Spleen (tissue), 11 donors: Measurements from ENCODE around the gene UGT1A4. TPM values are rescaled to one million over a fixed set of nuclear protein-coding genes. Genes with fewer than 3 reads are reported as not detected.
A peak's percentile ranks its signal among the peaks of the same experiment; 100 is the strongest.

Experiments
- DNase-seq: peaks from one replicate; pipeline ENCODE4 v3.0.0-alpha.2; 2020
- H3K27ac ChIP-seq, 8 donors: fragments of 200-600 bp; sonication (generic) in 7 of 8; 1 replicate in 4 of 8; 2 replicates in 4 of 8; pipeline versions ENCODE4 v1.5.0 to v1.8.0; 2016 to 2021; ENCODE audit warnings: inconsistent platforms in 4 of 8, mild to moderate bottlenecking in 4 of 8, moderate library complexity in 1 of 8
- H3K27me3 ChIP-seq, 7 donors: fragments of 200-600 bp; sonication (generic) in 6 of 7; replicated peaks in 1 of 7; 1 replicate in 4 of 7; 2 replicates in 3 of 7; pipeline versions ENCODE4 v1.5.0 to v1.8.0; 2016 to 2021; ENCODE audit warnings: inconsistent platforms in 3 of 7, mild to moderate bottlenecking in 1 of 7
- H3K36me3 ChIP-seq, 6 donors: fragments of 200-600 bp; sonication (generic) in 5 of 6; 1 replicate in 4 of 6; 2 replicates in 2 of 6; pipeline versions ENCODE4 v1.5.0 to v1.8.0; 2016 to 2021; ENCODE audit warnings: inconsistent platforms in 2 of 6
- H3K4me1 ChIP-seq, 6 donors: fragments of 200-600 bp; sonication (generic) in 5 of 6; 1 replicate in 3 of 6; 2 replicates in 3 of 6; pipeline versions ENCODE4 v1.5.0 to v1.8.0; 2016 to 2021; ENCODE audit warnings: inconsistent platforms in 3 of 6
- H3K4me3 ChIP-seq, 8 donors: fragments of 200-600 bp; sonication (generic) in 7 of 8; 1 replicate in 4 of 8; 2 replicates in 4 of 8; pipeline versions ENCODE4 v1.5.0 to v1.8.0; 2016 to 2021; ENCODE audit warnings: inconsistent platforms in 4 of 8, mild to moderate bottlenecking in 4 of 8, moderate library complexity in 2 of 8
- H3K9me3 ChIP-seq, 8 donors: fragments of 200-600 bp; sonication (generic) in 7 of 8; 1 replicate in 4 of 8; 2 replicates in 4 of 8; pipeline versions ENCODE4 v1.5.0 to v1.8.0; 2016 to 2021; ENCODE audit warnings: inconsistent platforms in 4 of 8
- CTCF ChIP-seq, 11 experiments: fragments of 200-600 bp in 7 of 11; fragments of 450-650 bp in 4 of 11; sonication (generic) in 4 of 11; IDR thresholded peaks in 8 of 11; conservative IDR thresholded peaks in 3 of 11; 1 replicate in 7 of 11; 2 replicates in 4 of 11; pipeline versions ENCODE4 v1.4.0 to v1.8.0; 2016 to 2021; ENCODE audit warnings: antibody characterized with exemption in 11 of 11, inconsistent platforms in 4 of 11, mild to moderate bottlenecking in 1 of 11
- POLR2A ChIP-seq, 3 donors: fragments of 450-650 bp; IDR thresholded peaks; one replicate each; pipeline ENCODE4 v1.5.1; 2017; ENCODE audit warnings: antibody characterized with exemption in 3 of 3, mild to moderate bottlenecking in 1 of 3
- POLR2AphosphoS5 ChIP-seq, 3 donors: sonication (generic); formaldehyde crosslinking; IDR thresholded peaks; one replicate each; pipeline ENCODE4 v1.5.1; 2017; ENCODE audit warnings: antibody characterized with exemption in 3 of 3
- WGBS, 5 donors: extraction: QIAGEN DNeasy Blood & Tissue Kit in 3 of 5; methylation state at CpG; one replicate each; pipeline versions ENCODE4 v1.1.5 to v1.1.7; 2013 to 2018; 5-methylcytosine and 5-hydroxymethylcytosine counted together
- intact Hi-C: fragments of 100-400 bp; cut with DNase I; formaldehyde crosslinking; loops from one replicate; pipeline ENCODE4 v1.15.0; 2023; ENCODE audit warnings: low total_unique reads
- polyA plus RNA-seq, 3 donors: library from polyadenylated mRNA; stranded (reverse); fragments of 200-250 nt; gene quantifications; one replicate each; pipeline ENCODE4 v1.2.1, GENCODE V29; 2013
- total RNA-seq, 7 donors: library from RNA; depleted of rRNA in 3 of 7; stranded (reverse); fragments of >200 nt in 3 of 7; fragmentation: NEBNext Ultra II Directional in 4 of 7; extraction: Animal tissue kit (Norgen Biotek cat#: 25700) in 4 of 7; gene quantifications; one replicate each; pipeline versions ENCODE4 v1.1.0 to v1.2.1, GENCODE V29; 2016 to 2021
- donor health status: healthy with polysubstance abuse.
- donor health status: DM: no; HTN: no; CAD: no; lungs with moderate emphysema.
- donor health status: DM: no; HTN: no; CAD: no.
- donor health status: Bipolar disorder and iron deficiency.
- donor health status: healthy.
- donor health status: DM: no; HTN: no; CAD: no.
- donor health status: DM: yes; HTN: yes; CAD: no.

UGT1A4 gene
- total and polyA plus RNA-seq, 10 donors = not detected

DNA sequence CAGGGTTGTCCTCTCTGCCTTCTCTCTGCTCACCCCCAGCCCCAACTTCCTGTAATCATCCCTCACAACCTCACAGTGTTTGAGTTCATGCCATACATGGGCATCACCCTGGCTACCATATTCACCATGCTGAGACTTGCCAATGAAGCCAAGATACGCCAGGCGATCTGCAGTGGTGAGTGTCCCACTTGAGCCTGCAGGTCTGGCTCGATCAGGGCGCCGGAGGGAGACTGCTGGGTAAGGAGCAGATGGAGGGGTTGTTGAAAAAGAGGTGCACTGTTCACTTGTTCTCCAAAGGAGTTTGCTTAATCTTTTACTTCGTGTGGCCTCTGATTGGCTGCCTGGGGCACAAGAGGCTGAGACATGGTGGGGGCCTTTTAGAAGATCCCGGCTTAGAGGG lies 74.2 kb downstream of the UGT1A4 start:
- WGBS, 5 donors = 84 to 97% (median 90%) methylated on average over 7 of the region's 7 CpGs
- TF ChIP-seq POLR2AphosphoS5 (IDR thresholded peaks at IDR 0.05) = no peak
- TF ChIP-seq POLR2A (IDR thresholded peaks at IDR 0.05) = no peak
- TF ChIP-seq CTCF (IDR thresholded peaks at IDR 0.05 in 8 of 11, conservative IDR thresholded peaks at IDR 0.05 in 3 of 11) = no peak
- H3K36me3 ChIP-seq = no peaks in the 10 kb centered on the region
- H3K4me1 ChIP-seq = no peaks in the 10 kb centered on the region
- no peaks in the 10 kb centered on the region for H3K9me3 ChIP-seq
- no peak for DNase-seq
- no peak overlapping the region for H3K27ac ChIP-seq
- no peak overlapping the region for H3K4me3 ChIP-seq
- peaks cover 0 to 14% (median 0%) of the 10 kb centered on the region in 7 donors for H3K27me3 ChIP-seq
- intact Hi-C loops = no loop called here

DNA sequence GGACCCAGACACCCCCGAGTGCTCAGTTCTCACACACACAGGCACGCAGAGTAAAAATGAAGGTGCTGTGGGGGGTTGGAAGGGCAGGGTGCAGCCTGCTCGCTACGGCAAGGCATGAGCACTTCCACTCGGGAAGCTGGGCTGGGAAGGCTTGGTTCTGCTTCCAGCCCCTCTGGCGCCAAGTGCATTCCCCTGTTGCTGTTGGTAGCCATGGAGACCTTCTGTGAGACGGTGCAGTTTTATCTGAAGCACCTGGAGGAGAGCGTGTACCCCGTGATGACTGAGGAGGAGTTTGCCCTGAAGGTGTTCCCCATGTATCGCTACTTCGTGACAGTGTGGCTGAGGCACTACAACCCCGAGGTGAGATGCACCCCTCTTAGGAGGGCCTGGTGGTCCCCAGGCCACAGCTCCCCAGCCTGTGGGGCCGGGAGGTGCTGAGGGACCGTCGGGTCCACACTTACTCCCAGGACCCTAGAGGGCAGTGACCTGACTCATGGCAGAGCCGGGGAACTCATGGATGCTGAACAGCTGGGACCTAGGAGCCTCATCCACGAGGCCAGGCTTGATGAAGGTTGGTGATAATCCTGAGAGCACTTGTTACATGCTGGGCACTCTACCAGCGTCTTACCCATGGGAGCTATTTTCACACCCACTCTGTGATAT lies 75.1 kb downstream of the UGT1A4 start:
- Histone ChIP-seq H3K4me1 (no peaks in the 10 kb centered on the region), H3K27ac (no peak overlapping the region), H3K9me3 (no peaks in the 10 kb centered on the region), H3K27me3 (peaks cover 0 to 14% (median 0%) of the 10 kb centered on the region in 7 donors), H3K36me3 (no peaks in the 10 kb centered on the region), H3K4me3 (no peak overlapping the region)
- TF ChIP-seq POLR2AphosphoS5 (IDR thresholded peaks at IDR 0.05) = no peak
- TF ChIP-seq CTCF (IDR thresholded peaks at IDR 0.05 in 8 of 11, conservative IDR thresholded peaks at IDR 0.05 in 3 of 11) = no peak
- no peak for TF ChIP-seq POLR2A (IDR thresholded peaks at IDR 0.05)
- DNase-seq = peak; percentile 61
- intact Hi-C loops = no loop called here
- WGBS, 5 donors = 78 to 85% (median 82%) methylated on average over 4 to 18 of the region's 18 CpGs

DNA sequence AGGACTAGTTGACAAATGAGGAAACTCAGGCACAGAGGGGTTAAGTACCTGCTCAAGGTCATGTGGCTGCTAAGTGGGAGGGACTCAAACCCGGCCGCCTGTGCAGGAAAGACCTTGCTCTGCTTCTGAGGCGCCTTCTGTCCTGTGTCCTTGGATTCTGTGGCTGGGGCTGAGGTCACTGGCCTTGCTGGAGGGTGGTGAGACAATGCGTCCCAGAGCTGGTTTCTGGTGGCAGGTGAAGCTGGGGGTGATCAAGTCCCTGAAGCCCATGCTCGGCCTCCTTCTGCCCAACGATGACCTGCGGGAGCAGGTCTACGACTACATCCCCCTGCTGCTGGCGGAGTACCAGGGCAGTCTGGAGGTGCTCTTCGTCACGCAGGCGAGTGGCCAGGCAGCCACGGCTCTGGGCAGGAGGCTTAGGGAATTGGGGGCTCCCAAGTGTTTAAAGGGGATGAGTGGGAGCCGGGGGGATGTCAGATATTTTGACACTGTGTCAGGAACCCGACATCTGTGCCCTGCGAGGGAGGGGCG lies 75.7 kb downstream of the UGT1A4 start:
- Histone ChIP-seq H3K4me3 (no peak overlapping the region), H3K4me1 (no peaks in the 10 kb centered on the region), H3K27ac (no peak overlapping the region), H3K27me3 (peaks cover 0 to 14% (median 0%) of the 10 kb centered on the region in 7 donors), H3K36me3 (no peaks in the 10 kb centered on the region), H3K9me3 (no peaks in the 10 kb centered on the region)
- DNase-seq = peak; percentile 64
- TF ChIP-seq CTCF (IDR thresholded peaks at IDR 0.05 in 8 of 11, conservative IDR thresholded peaks at IDR 0.05 in 3 of 11) (no peak), POLR2A (IDR thresholded peaks at IDR 0.05) (no peak), POLR2AphosphoS5 (IDR thresholded peaks at IDR 0.05) (no peak)
- 67 to 78% (median 76%) methylated on average over 16 to 17 of the region's 17 CpGs for WGBS, 5 donors
- intact Hi-C loops = no loop called here

DNA sequence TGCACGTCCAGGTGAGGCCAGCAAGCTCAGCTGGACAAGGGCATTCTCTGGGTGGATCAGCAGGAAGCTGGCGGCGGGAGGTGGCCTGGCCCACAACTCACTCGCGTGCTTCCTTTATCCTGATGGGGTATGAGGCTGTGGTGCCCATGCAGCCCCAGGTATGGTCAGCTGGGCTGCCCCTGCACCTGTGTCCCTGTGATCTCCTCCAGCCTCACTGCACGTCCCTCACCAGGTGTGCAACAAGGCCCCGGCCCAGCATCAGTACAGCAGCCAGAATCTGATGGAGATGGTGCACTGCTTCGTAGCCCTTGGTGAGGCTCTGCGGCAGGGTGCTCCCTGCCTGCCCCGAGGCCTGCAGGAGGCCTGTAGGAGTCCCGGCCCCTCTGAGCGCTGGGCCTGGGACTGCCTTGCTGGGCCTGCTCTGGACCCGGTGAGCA lies 77.2 kb downstream of the UGT1A4 start:
- Histone ChIP-seq H3K9me3 (no peaks in the 10 kb centered on the region), H3K27ac (no peak overlapping the region), H3K27me3 (peaks cover 0 to 19% (median 0%) of the 10 kb centered on the region in 7 donors), H3K4me3 (no peak overlapping the region), H3K4me1 (no peaks in the 10 kb centered on the region), H3K36me3 (no peaks in the 10 kb centered on the region)
- 92 to 95% (median 94%) methylated on average over 10 to 13 of the region's 13 CpGs for WGBS, 5 donors
- DNase-seq = peak; percentile 49
- TF ChIP-seq POLR2A (IDR thresholded peaks at IDR 0.05) = no peak
- no peak for TF ChIP-seq POLR2AphosphoS5 (IDR thresholded peaks at IDR 0.05)
- no peak for TF ChIP-seq CTCF (IDR thresholded peaks at IDR 0.05 in 8 of 11, conservative IDR thresholded peaks at IDR 0.05 in 3 of 11)
- intact Hi-C loops = no loop called here
